ENCODE data around the gene SLC25A21.

SLC25A21 gene

GRCh38 chr14:36944307-36945010, 227.9 kb downstream of the SLC25A21 start:
- H3K36me3 ChIP-seq (ENCODE audit: insufficient read depth, low read depth, low read length), result no peaks in the 10 kb centered on the region
- no peaks in the 10 kb centered on the region for H3K27me3 ChIP-seq (ENCODE audit: insufficient read depth, low read length)
- H3K9ac ChIP-seq (ENCODE audit: low read depth, low read length), result no peak overlapping the region
- H3K4me3 ChIP-seq (ENCODE audit: low read length), result no peak overlapping the region
- no peak overlapping the region for H3K27ac ChIP-seq (ENCODE audit: low read length)
- H3K4me1 ChIP-seq (ENCODE audit: insufficient read depth, low read length), result no peaks in the 10 kb centered on the region
- H3K9me3 ChIP-seq (ENCODE audit: insufficient read depth, low read depth, low read length), result no peaks in the 10 kb centered on the region

- Histone ChIP-seq H3K9me3 (ENCODE audit: insufficient read depth, low read depth, low read length) (no peaks in the 10 kb centered on the region), H3K9ac (ENCODE audit: low read depth, low read length) (no peak overlapping the region), H3K27ac (ENCODE audit: low read length) (no peak overlapping the region), H3K4me3 (ENCODE audit: low read length) (no peak overlapping the region), H3K27me3 (ENCODE audit: insufficient read depth, low read length) (no peaks in the 10 kb centered on the region), H3K36me3 (ENCODE audit: insufficient read depth, low read depth, low read length) (no peaks in the 10 kb centered on the region), H3K4me1 (ENCODE audit: insufficient read depth, low read length) (no peaks in the 10 kb centered on the region)
These were observed 229.7 kb downstream of the SLC25A21 start for GRCh38 chr14:36942522-36943245.

GRCh38 chr14:36941783-36942521, 230.5 kb downstream of the SLC25A21 start:
- H3K36me3 ChIP-seq (ENCODE audit: insufficient read depth, low read depth, low read length), result no peaks in the 10 kb centered on the region
- H3K9ac ChIP-seq (ENCODE audit: low read depth, low read length), result no peak overlapping the region
- no peaks in the 10 kb centered on the region for H3K4me1 ChIP-seq (ENCODE audit: insufficient read depth, low read length)
- H3K27ac ChIP-seq (ENCODE audit: low read length), result no peak overlapping the region
- no peaks in the 10 kb centered on the region for H3K9me3 ChIP-seq (ENCODE audit: insufficient read depth, low read depth, low read length)
- H3K27me3 ChIP-seq (ENCODE audit: insufficient read depth, low read length), result no peaks in the 10 kb centered on the region
- H3K4me3 ChIP-seq (ENCODE audit: low read length), result no peak overlapping the region

GRCh38 chr14:36940476-36940875, 231.9 kb downstream of the SLC25A21 start:
- Histone ChIP-seq H3K4me1 (ENCODE audit: insufficient read depth, low read length) (no peaks in the 10 kb centered on the region), H3K27ac (ENCODE audit: low read length) (no peak overlapping the region), H3K9me3 (ENCODE audit: insufficient read depth, low read depth, low read length) (no peaks in the 10 kb centered on the region), H3K36me3 (ENCODE audit: insufficient read depth, low read depth, low read length) (no peaks in the 10 kb centered on the region), H3K27me3 (ENCODE audit: insufficient read depth, low read length) (no peaks in the 10 kb centered on the region), H3K4me3 (ENCODE audit: low read length) (no peak overlapping the region), H3K9ac (ENCODE audit: low read depth, low read length) (no peak overlapping the region)

- Histone ChIP-seq H3K9ac (ENCODE audit: low read depth, low read length) (no peak overlapping the region), H3K9me3 (ENCODE audit: insufficient read depth, low read depth, low read length) (no peaks in the 10 kb centered on the region), H3K27me3 (ENCODE audit: insufficient read depth, low read length) (no peaks in the 10 kb centered on the region), H3K36me3 (ENCODE audit: insufficient read depth, low read depth, low read length) (no peaks in the 10 kb centered on the region), H3K27ac (ENCODE audit: low read length) (no peak overlapping the region), H3K4me3 (ENCODE audit: low read length) (no peak overlapping the region), H3K4me1 (ENCODE audit: insufficient read depth, low read length) (no peaks in the 10 kb centered on the region)
These were observed 233.1 kb downstream of the SLC25A21 start for GRCh38 chr14:36939265-36939664.

GRCh38 chr14:36938678-36939077, 233.7 kb downstream of the SLC25A21 start:
- Histone ChIP-seq H3K36me3 (ENCODE audit: insufficient read depth, low read depth, low read length) (no peaks in the 10 kb centered on the region), H3K9ac (ENCODE audit: low read depth, low read length) (no peak overlapping the region), H3K9me3 (ENCODE audit: insufficient read depth, low read depth, low read length) (no peaks in the 10 kb centered on the region), H3K4me1 (ENCODE audit: insufficient read depth, low read length) (peaks cover under 1% of the 10 kb centered on the region; the same call in 1 of the 2 replicates), H3K4me3 (ENCODE audit: low read length) (no peak overlapping the region), H3K27ac (ENCODE audit: low read length) (no peak overlapping the region), H3K27me3 (ENCODE audit: insufficient read depth, low read length) (no peaks in the 10 kb centered on the region)

- Histone ChIP-seq H3K9me3 (ENCODE audit: insufficient read depth, low read depth, low read length) (no peaks in the 10 kb centered on the region), H3K4me1 (ENCODE audit: insufficient read depth, low read length) (peaks cover 3% of the 10 kb centered on the region; the same call in 1 of the 2 replicates), H3K9ac (ENCODE audit: low read depth, low read length) (no peak overlapping the region), H3K27me3 (ENCODE audit: insufficient read depth, low read length) (no peaks in the 10 kb centered on the region), H3K36me3 (ENCODE audit: insufficient read depth, low read depth, low read length) (no peaks in the 10 kb centered on the region), H3K4me3 (ENCODE audit: low read length) (no peak overlapping the region), H3K27ac (ENCODE audit: low read length) (no peak overlapping the region)
These were observed 236.3 kb downstream of the SLC25A21 start for GRCh38 chr14:36935976-36936678.

- Histone ChIP-seq H3K27ac (ENCODE audit: low read length) (no peak overlapping the region), H3K36me3 (ENCODE audit: insufficient read depth, low read depth, low read length) (no peaks in the 10 kb centered on the region), H3K9me3 (ENCODE audit: insufficient read depth, low read depth, low read length) (no peaks in the 10 kb centered on the region), H3K27me3 (ENCODE audit: insufficient read depth, low read length) (no peaks in the 10 kb centered on the region), H3K4me3 (ENCODE audit: low read length) (no peak overlapping the region), H3K4me1 (ENCODE audit: insufficient read depth, low read length) (peaks cover 3% of the 10 kb centered on the region; the same call in 1 of the 2 replicates), H3K9ac (ENCODE audit: low read depth, low read length) (no peak overlapping the region)
These were observed 238.1 kb downstream of the SLC25A21 start for GRCh38 chr14:36934304-36934703.

- H3K4me3 ChIP-seq (ENCODE audit: low read length), result no peak overlapping the region
- H3K9me3 ChIP-seq (ENCODE audit: insufficient read depth, low read depth, low read length), result no peaks in the 10 kb centered on the region
- H3K27ac ChIP-seq (ENCODE audit: low read length), result no peak overlapping the region
- H3K9ac ChIP-seq (ENCODE audit: low read depth, low read length), result no peak overlapping the region
- H3K27me3 ChIP-seq (ENCODE audit: insufficient read depth, low read length), result no peaks in the 10 kb centered on the region
- H3K36me3 ChIP-seq (ENCODE audit: insufficient read depth, low read depth, low read length), result no peaks in the 10 kb centered on the region
- peaks cover 3% of the 10 kb centered on the region; the same call in 1 of the 2 replicates for H3K4me1 ChIP-seq (ENCODE audit: insufficient read depth, low read length)
These were observed 240.6 kb downstream of the SLC25A21 start for GRCh38 chr14:36931791-36932190.

- Histone ChIP-seq H3K4me3 (ENCODE audit: low read length) (no peak overlapping the region), H3K4me1 (ENCODE audit: insufficient read depth, low read length) (no peaks in the 10 kb centered on the region), H3K9ac (ENCODE audit: low read depth, low read length) (no peak overlapping the region), H3K27me3 (ENCODE audit: insufficient read depth, low read length) (no peaks in the 10 kb centered on the region), H3K27ac (ENCODE audit: low read length) (no peak overlapping the region), H3K9me3 (ENCODE audit: insufficient read depth, low read depth, low read length) (no peaks in the 10 kb centered on the region), H3K36me3 (ENCODE audit: insufficient read depth, low read depth, low read length) (no peaks in the 10 kb centered on the region)
These were observed 244.0 kb downstream of the SLC25A21 start for GRCh38 chr14:36928432-36928831.

GRCh38 chr14:36925094-36925493, 247.3 kb downstream of the SLC25A21 start:
- Histone ChIP-seq H3K27me3 (ENCODE audit: insufficient read depth, low read length) (no peaks in the 10 kb centered on the region), H3K27ac (ENCODE audit: low read length) (no peak overlapping the region), H3K4me1 (ENCODE audit: insufficient read depth, low read length) (no peaks in the 10 kb centered on the region), H3K9me3 (ENCODE audit: insufficient read depth, low read depth, low read length) (no peaks in the 10 kb centered on the region), H3K36me3 (ENCODE audit: insufficient read depth, low read depth, low read length) (no peaks in the 10 kb centered on the region), H3K4me3 (ENCODE audit: low read length) (no peak overlapping the region), H3K9ac (ENCODE audit: low read depth, low read length) (no peak overlapping the region)

Measured in iPS-20b (cell line).